ENCODE data around the gene MCM10.

MCM10 gene

DNA sequence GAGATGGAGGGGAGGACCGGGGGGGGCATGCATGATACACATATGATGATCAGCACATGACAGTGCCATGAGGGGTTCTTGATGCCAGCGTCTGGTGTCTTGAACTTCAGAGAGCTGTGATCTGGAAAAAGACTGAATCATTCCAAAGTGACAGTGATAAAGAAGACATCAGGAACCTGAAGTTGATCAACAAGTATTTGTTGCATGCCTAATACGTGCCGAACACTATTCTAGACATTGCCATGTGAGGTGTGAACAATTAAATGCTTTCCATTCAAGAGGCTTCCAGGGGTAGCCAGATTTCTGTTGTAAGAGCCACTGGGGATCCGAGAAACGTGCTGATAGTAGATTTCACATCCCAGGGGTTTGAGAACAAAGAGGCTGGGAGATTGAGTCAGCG, 6.2 kb downstream of the MCM10 start:
- DNase-seq: no peak

DNA sequence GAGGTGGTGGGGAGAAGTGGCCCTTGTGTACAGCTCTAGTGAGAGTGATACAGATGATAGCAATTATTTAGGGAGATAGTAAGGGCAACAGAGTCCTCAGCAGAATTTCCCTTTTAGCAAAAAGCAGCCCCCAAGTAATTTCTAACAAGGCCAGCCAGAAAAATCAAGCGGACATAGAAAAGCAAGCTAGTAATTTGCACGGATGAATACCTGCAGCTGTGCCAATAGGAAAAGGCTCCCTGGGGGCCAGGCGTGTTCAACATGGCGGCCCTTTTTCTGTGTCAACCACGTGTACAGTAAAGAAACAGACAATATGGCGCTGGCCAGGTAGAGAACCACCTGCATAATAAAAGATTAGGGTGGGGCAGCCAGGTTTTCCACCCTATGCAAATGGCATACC, 7.4 kb downstream of the MCM10 start:
- DNase-seq: no peak

DNA sequence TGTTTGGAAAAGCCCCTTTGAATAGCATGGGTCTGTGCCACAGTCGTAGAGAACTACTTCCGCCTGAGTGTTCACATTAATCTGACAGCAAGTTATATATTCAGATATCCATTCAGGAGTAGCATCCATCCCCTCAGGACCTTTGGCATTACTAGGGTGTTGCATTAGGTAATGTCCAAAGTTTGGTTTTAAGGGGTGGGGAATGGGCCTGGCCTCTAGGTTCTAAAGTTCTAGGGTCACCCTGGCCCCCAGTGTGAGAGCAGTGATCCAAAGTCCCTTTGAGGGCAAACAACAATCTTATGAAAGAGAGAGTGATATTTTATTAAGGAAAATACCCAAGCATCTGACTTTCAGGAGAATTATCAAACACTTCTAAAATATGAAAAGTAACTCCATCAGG, 12.3 kb downstream of the MCM10 start:
- DNase-seq: no peak

DNA sequence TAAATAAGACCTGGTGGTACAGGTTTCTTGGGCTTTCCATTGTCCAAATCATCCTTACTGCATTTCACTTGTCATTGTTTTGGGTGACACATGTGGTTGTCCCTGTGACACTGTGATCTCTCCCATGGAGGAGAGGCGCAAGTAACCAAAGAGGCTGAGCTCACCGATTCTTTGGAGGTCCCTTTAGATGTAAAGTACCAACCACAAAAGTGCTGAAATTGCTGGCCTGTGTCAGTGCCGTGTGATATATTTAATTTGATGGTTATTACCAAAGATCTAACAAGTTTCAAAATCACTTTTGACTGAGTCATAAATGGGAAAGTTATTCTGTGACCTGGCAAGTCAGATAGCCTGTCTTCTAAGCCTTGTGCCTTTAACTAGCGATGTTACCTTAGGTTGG, 19.4 kb downstream of the MCM10 start:
- DNase-seq: no peak

GRCh38 chr10:13182424-13182823, 21.1 kb downstream of the MCM10 start:
- DNase-seq: no peak

DNA sequence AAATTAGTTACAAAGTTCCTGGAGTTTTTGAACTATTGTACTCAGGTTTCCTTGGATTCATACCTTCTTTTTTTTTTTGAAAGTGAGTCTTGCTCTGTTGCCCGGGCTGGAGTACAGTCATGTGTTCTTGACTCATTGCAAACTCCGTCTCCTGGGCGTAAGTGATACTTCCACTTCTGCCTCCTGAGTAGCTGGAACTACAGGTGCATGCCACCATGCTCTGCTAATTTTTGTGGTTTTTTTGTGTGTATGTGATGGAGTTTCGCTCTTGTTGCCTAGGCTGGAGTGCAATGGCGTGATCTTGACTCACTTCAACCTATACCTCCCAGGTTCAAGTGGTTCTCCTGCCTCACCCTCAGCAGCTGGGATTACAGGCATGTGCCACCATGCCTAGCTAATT, 22.3 kb downstream of the MCM10 start:
- DNase-seq: no peak

DNA sequence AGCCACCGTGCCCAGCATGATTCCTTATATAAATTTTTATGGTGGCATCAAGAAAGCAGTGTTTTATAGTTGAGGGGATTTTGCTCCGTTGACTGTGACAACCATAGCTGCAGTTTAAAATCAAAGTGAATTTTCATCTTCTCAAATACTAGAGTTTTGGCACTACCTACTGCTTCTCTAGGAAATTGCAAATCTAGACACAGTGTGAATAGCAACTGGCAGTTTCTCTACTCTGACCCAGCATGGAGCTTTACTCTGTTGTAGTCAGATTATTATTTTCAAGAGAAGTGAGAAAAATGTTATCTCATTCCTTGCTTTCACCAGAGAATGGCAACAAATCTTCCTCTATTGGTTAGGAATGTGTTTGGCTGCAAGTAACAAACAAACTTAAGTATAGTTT, 22.9 kb downstream of the MCM10 start:
- no peak for DNase-seq

DNA sequence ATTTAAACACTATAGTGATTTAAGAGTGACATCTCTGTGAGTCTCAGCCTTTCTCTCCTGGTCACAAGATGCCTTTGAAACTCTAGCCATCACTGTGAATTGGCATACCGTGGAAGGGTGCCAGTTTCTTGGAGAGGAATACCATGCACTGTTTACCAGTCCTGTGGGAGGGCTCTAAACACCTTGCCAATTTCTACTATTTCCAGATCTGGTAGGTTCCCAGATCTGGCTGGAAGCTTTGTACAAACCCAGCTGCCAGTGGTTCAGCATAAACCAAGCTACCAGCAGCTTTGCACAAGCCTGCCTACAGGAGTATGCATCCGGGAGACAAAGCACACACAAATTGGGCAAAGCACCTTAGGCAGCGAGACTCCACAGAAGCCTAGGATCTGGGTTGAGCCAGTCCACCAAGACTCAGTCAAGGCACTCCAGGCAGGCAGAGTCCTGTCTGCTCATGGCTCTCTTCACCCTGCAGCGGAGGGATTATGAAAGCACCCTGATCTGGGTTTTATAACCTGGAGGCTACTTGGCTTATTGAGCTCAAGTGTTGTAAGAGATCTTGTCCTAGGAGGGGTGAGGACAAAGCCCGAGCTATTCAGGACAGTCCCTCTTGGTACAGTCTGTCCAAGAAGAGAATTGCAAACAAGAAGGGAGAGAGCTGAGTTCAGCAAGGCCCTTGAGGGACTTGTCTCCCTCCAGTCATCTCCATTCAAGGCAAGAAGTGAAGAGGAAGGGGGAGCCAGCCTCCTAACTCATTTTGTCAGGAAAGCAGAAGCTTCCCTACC, 23.6 kb downstream of the MCM10 start:
- DNase-seq: no peak

DNA sequence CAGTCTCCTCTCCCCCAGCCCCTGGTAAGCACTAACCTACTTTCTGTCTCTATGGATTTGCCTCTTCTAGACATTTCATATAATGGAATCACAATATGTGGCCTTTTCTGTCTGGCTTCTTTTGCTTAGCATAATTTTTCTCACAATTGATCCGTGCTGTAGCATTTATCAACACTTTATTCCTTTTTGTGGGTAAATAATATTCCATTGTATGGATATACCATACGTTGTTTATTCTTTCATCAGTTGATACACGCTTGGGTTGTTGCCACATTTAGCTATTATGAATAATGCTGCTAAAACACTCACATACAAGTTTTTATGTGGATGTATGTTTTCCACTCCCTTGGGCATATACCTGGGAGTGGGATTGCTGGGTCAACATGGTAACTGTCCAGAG, 25.8 kb downstream of the MCM10 start:
- no peak for DNase-seq

DNA sequence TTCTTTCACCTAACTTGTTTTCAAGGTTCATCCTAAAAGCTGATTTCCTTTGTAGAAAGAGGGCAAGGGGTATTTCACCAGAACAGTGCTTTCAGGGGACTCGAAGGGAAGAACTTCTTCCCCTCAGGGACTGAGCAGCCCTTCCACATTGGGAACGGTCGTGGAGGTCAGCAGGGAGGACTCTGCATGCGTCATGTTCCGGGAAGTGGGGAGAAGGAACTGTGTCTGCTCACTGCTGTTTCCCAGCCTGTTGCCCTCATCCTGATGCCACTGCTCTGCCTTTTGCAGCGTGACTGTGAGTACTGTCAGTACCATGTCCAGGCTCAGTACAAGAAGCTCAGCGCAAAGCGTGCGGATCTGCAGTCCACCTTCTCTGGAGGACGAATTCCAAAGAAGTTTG, 27.2 kb downstream of the MCM10 start:
- DNase-seq: no peak

DNA sequence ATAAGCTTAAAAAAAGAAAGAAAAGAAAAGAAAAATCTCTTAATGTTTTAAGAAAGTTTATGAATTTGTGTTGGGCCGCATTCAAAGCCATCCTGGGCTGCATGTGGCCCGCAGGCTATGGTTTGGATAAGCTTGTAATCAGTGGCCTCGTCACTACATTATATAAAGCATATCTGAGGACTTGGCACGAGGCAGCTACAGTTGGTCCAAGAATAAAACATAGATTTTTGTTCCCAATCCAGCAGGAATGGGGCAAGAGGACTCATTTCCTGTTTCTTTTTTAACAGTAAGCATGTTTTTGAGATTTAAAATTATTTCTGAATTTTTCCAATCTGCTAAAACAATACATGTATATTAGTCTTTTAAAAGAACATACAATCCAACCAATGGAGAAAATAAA, 28.6 kb downstream of the MCM10 start:
- DNase-seq: no peak

DNA sequence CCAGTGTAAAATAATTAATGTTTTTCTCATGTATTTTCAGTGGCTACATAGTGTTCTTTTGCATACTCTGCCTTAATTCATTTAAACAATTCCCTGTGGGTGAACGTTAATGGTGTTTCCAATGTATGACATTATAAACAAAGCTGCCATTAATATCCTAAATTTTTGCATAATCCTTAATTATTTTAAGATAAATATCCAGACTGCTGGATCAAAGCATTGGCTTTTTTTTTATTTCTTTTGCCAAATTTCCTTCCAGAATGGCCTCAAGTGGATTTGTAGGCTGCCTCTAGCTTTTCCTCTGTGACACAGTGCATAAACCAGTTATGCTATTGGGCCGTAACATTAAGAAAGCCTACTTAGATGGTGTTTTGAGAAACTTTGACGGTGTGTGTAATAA, 29.5 kb downstream of the MCM10 start:
- DNase-seq: no peak

- DNase-seq: no peak
These were observed 30.0 kb downstream of the MCM10 start for GRCh38 chr10:13191362-13191761.

- no peak for DNase-seq
These were observed 32.3 kb downstream of the MCM10 start for GRCh38 chr10:13193637-13194036.

DNA sequence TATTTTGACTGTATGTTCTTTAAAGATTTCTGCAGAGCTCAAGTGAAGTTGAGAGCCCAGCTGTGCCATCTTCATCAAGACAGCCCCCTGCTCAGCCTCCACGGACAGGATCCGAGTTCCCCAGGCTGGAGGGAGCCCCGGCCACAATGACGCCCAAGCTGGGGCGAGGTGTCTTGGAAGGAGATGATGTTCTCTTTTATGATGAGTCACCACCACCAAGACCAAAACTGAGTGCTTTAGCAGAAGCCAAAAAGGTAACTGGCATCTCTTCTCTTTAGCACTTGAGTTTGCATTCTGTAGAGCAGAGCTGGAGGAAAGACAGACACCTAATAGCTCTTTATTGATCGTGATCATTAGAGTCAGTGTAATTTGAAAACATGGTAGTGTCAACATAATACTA, 33.7 kb downstream of the MCM10 start:
- no peak for DNase-seq

DNA sequence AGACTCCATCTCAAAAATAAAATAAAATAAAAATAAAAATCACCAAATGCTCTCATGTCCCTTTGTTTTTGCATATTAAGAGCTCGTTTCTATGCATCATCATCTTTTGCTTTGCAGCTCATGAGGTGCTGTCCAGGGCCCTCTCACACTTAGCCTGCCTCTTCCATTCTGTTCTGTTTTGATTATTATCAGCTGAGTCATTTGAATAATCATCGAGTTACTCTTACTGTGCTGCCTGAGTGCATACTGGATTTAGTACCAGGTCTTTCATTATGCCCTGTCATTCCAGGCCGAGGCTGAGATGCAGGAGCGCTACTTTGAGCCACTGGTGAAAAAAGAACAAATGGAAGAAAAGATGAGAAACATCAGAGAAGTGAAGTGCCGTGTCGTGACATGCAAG, 39.8 kb downstream of the MCM10 start:
- DNase-seq: no peak

- DNase-seq: no peak
These were observed 44.7 kb downstream of the MCM10 start for GRCh38 chr10:13206091-13206490.

DNA sequence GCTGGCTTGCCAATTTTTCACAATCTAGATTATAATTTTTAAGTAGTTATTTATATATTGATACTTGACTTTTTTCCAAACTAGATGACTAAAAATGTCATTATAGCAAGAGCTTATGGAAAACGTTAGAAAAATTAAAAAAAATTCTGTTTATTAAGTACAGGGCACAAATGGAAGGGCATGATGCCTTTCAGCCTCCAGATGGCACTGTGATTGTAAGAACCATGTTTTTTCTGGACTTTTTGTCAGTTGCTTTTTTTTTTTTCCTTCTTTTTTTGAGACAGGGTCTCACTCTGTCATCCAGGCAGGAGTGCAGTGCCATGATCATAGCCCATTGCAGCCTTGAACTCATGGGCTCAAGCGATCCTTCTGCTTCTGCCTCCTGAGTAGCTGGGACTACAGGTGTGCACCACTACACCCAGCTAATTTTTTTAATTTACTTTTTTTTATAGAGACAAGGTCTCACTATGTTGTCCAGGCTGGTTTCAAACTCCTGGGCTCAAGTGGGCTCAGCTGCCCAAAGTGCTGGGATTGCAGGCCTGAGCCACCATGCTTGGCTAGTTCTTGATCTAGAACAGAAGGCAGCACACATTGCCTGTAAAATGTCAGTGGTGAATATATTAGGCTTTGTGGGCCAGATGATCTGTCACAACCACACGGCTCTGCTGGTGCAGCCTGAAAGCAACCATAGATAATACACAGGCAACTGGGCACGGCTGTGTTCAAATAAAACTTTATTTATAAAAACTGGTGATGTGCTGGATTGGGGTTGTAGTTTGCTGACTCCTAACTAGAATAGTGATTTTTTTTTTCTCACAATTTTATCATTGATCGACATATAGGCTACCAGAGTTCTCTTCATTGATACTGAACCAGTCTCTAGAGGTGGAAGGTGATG, 45.4 kb downstream of the MCM10 start:
- DNase-seq: no peak

GRCh38 chr10:13213163-13213562, 51.8 kb downstream of the MCM10 start:
- DNase-seq: no peak

- DNase-seq: no peak
These were observed 57.5 kb downstream of the MCM10 start for GRCh38 chr10:13218878-13219277.

- DNase-seq: no peak
These were observed 58.6 kb downstream of the MCM10 start for GRCh38 chr10:13219685-13220670.

- DNase-seq: no peak
These were observed 60.2 kb downstream of the MCM10 start for GRCh38 chr10:13221572-13221971.

- DNase-seq: no peak
These were observed 60.8 kb downstream of the MCM10 start for GRCh38 chr10:13222151-13222550.
